HG03196 (cell line): ENCODE measurements around the gene ADGRG7.

Experiments
- ATAC-seq: cut with Tn5 transposase; IDR thresholded peaks from one replicate; pipeline ENCODE4 v1.9.1; 2021; ENCODE audit not compliant: unreplicated experiment

ADGRG7 gene

GRCh38 chr3:100732435-100732834 lies 123.0 kb downstream of the ADGRG7 start:
- no peak for ATAC-seq

GRCh38 chr3:100737334-100737733 lies 127.9 kb downstream of the ADGRG7 start:
- no peak for ATAC-seq

GRCh38 chr3:100740207-100740606 lies 130.8 kb downstream of the ADGRG7 start:
- ATAC-seq: no peak

- no peak for ATAC-seq
Measured at GRCh38 chr3:100743535-100743934, 134.1 kb downstream of the ADGRG7 start.

- no peak for ATAC-seq
Measured at GRCh38 chr3:100744671-100745070, 135.3 kb downstream of the ADGRG7 start.
